HUDEP-2 (cell line): ENCODE measurements around the gene ANKRA2.
A peak's percentile ranks its signal among the peaks of the same experiment; 100 is the strongest.
"Not testable (repeated sequence)": the region's sequence is repeated elsewhere in the genome, so short reads cannot be mapped to it uniquely, and the experiment has no call there.

ENCODE experiments used
- DNase-seq, 76 experiments: peaks; one replicate each; lab custom pipeline; 2025; ENCODE audit not compliant: unreplicated experiment in 76 of 76; lab: John Stamatoyannopoulos, UW

Gene ANKRA2

GRCh38 chr5:73552642-73553041, 12.8 kb downstream of the ANKRA2 start:
- no peak for DNase-seq

GRCh38 chr5:73550016-73550415, 15.4 kb downstream of the ANKRA2 start:
- DNase-seq, result no peak

- no peak for DNase-seq
Measured at GRCh38 chr5:73545403-73545779, 20.0 kb downstream of the ANKRA2 start.

- no peak for DNase-seq
Measured at GRCh38 chr5:73544429-73545402, 20.7 kb downstream of the ANKRA2 start.

GRCh38 chr5:73542020-73542419, 23.4 kb downstream of the ANKRA2 start:
- no peak for DNase-seq

GRCh38 chr5:73540192-73540591, 25.2 kb downstream of the ANKRA2 start:
- DNase-seq, result no peak

GRCh38 chr5:73539730-73540129, 25.7 kb downstream of the ANKRA2 start:
- no peak for DNase-seq

- no peak for DNase-seq
Measured at GRCh38 chr5:73534971-73535370, 30.5 kb downstream of the ANKRA2 start.

GRCh38 chr5:73534011-73534644, 31.3 kb downstream of the ANKRA2 start:
- peak in 1 of 76 experiments; percentile 1 for DNase-seq

GRCh38 chr5:73532195-73532594, 33.2 kb downstream of the ANKRA2 start:
- no peak for DNase-seq

GRCh38 chr5:73531356-73531755, 34.1 kb downstream of the ANKRA2 start:
- DNase-seq, result no peak

- no peak for DNase-seq
Measured at GRCh38 chr5:73529081-73529480, 36.4 kb downstream of the ANKRA2 start.

GRCh38 chr5:73528248-73528647, 37.2 kb downstream of the ANKRA2 start:
- no peak for DNase-seq

- DNase-seq, result no peak
Measured at GRCh38 chr5:73525606-73526203, 39.7 kb downstream of the ANKRA2 start.

GRCh38 chr5:73523861-73524260, 41.6 kb downstream of the ANKRA2 start:
- DNase-seq, result no peak

GRCh38 chr5:73522989-73523388, 42.5 kb downstream of the ANKRA2 start:
- no peak for DNase-seq

GRCh38 chr5:73519531-73520283, 45.7 kb downstream of the ANKRA2 start:
- peak in 65 of 76 experiments; percentile 1 to 83 (median 37) for DNase-seq

- DNase-seq, result no peak
Measured at GRCh38 chr5:73515232-73515631, 50.2 kb downstream of the ANKRA2 start.

- no peak for DNase-seq
Measured at GRCh38 chr5:73514418-73514817, 51.0 kb downstream of the ANKRA2 start.

GRCh38 chr5:73513996-73514395, 51.4 kb downstream of the ANKRA2 start:
- no peak for DNase-seq

GRCh38 chr5:73508521-73508920, 56.9 kb downstream of the ANKRA2 start:
- DNase-seq, result not testable (repeated sequence)
